H1 (cell line): Measurements from ENCODE around the gene MYLK2.

ENCODE experiments used
- BRCA1 ChIP-seq: IDR thresholded peaks from 2 replicates; pipeline ENCODE4 v1.6.1; 2012; ENCODE audit warnings: low read depth, low read length, improper control_type of control experiment
- CTCF ChIP-seq, 3 experiments: IDR thresholded peaks; 1 replicate in 2 of 3; 2 replicates in 1 of 3; pipeline versions ENCODE4 v1.5.1 to v1.6.1; 2011; ENCODE audit warnings: low read length in 3 of 3, mild to moderate bottlenecking in 3 of 3, inconsistent platforms in 2 of 3, low read depth in 1 of 3, moderate library complexity in 1 of 3; ENCODE audit not compliant: insufficient read depth in 1 of 3; ENCODE audit errors: control extremely low read depth in 1 of 3

- no peak for TF ChIP-seq BRCA1
- TF ChIP-seq CTCF (IDR thresholded peaks at IDR 0.05; ENCODE audit: control extremely low read depth in 1 of 3, insufficient read depth in 1 of 3, low read depth in 1 of 3, low read length in 3 of 3), result no peak
Measured at GRCh38 chr20:31862506-31862905, 43.4 kb downstream of the MYLK2 start.
